HepG2 (cell line): Measurements from ENCODE around the gene MEAF6. TPM values are rescaled to one million over a fixed set of nuclear protein-coding genes. Genes with fewer than 3 reads are reported as not detected.

Experiments
- BHLHE40 ChIP-seq: IDR thresholded peaks from 2 replicates; pipeline ENCODE4 v1.6.1; 2011; ENCODE audit warnings: low read length, improper control_type of control experiment
- CHD2 ChIP-seq: IDR thresholded peaks from 2 replicates; pipeline ENCODE4 v1.6.1; 2011; ENCODE audit warnings: low read depth, low read length, improper control_type of control experiment
- JUNB ChIP-seq: sonication (generic); formaldehyde crosslinking; IDR thresholded peaks from 2 replicates; pipeline ENCODE4 v1.8.0; 2022; ENCODE audit warnings: missing genetic modification reagents, mild to moderate bottlenecking, borderline replicate concordance
- MYC ChIP-seq: sonication (generic); formaldehyde crosslinking; IDR thresholded peaks from 2 replicates; pipeline ENCODE4 v1.9.0; 2021; ENCODE audit warnings: missing genetic modification reagents, borderline replicate concordance
- NR1H2 ChIP-seq: sonication (generic); formaldehyde crosslinking; IDR thresholded peaks from 2 replicates; pipeline ENCODE4 v1.8.1; 2022; ENCODE audit warnings: low read depth, missing genetic modification reagents, borderline replicate concordance
- SETDB1 ChIP-seq: sonication (generic); formaldehyde crosslinking; IDR thresholded peaks from 2 replicates; pipeline ENCODE4 v1.5.1; 2020; ENCODE audit warnings: missing genetic modification reagents, mild to moderate bottlenecking, borderline replicate concordance
- SIN3A ChIP-seq: IDR thresholded peaks from 2 replicates; pipeline ENCODE4 v1.6.1; 2011; ENCODE audit warnings: low read depth, mild to moderate bottlenecking, control low read depth, low read length, borderline replicate concordance
- SMAD9 ChIP-seq: sonication (generic); formaldehyde crosslinking; IDR thresholded peaks from 2 replicates; pipeline ENCODE4 v1.5.1; 2020; ENCODE audit warnings: mild to moderate bottlenecking, missing genetic modification reagents
- TGIF2 ChIP-seq: IDR thresholded peaks from 2 replicates; pipeline ENCODE4 v1.6.1; 2016; ENCODE audit warnings: control low read depth, missing compliant biosample characterization
- ZNF180 ChIP-seq: sonication (generic); formaldehyde crosslinking; IDR thresholded peaks from 2 replicates; pipeline ENCODE4 v1.4.0; 2020; ENCODE audit warnings: low read depth, missing genetic modification reagents, borderline replicate concordance
- ZNF496 ChIP-seq: sonication (generic); formaldehyde crosslinking; IDR thresholded peaks from 2 replicates; pipeline ENCODE4 v1.8.1; 2023; ENCODE audit warnings: mild to moderate bottlenecking, moderate library complexity, missing genetic modification reagents; ENCODE audit not compliant: insufficient replicate concordance
- ZNF550 ChIP-seq: sonication (generic); formaldehyde crosslinking; IDR thresholded peaks from 2 replicates; pipeline ENCODE4 v1.4.0; 2020; ENCODE audit warnings: mild to moderate bottlenecking, missing genetic modification reagents, borderline replicate concordance
- ZNF552 ChIP-seq: sonication (generic); formaldehyde crosslinking; IDR thresholded peaks from 2 replicates; pipeline ENCODE4 v1.9.0; 2022; ENCODE audit warnings: missing genetic modification reagents, mild to moderate bottlenecking, borderline replicate concordance
- ZNF569 ChIP-seq: sonication (generic); formaldehyde crosslinking; IDR thresholded peaks from 2 replicates; pipeline ENCODE4 v1.5.0; 2020; ENCODE audit warnings: mild to moderate bottlenecking, missing genetic modification reagents, moderate library complexity, borderline replicate concordance
- ZNF724P ChIP-seq: sonication (generic); formaldehyde crosslinking; IDR thresholded peaks from 2 replicates; pipeline ENCODE4 v1.8.0; 2022; ENCODE audit warnings: missing genetic modification reagents, borderline replicate concordance
- polyA plus RNA-seq, 8 experiments: library from polyadenylated mRNA; depleted of rRNA in 3 of 8; stranded (reverse) in 7 of 8; unstranded in 1 of 8; fragments of >200 nt; fragmentation: Illumina TruSeq in 4 of 8; extraction: Trizol in 4 of 8; gene quantifications; 2 replicates each; pipeline versions ENCODE4 v1.2.1 to v1.2.3, GENCODE V29; 2011 to 2016; ENCODE audit warnings: low read depth in 4 of 8, missing spikeins in 1 of 8, mixed read lengths in 1 of 8; ENCODE audit not compliant: insufficient read depth in 1 of 8
- total RNA-seq, 5 experiments: library from RNA; depleted of rRNA; stranded (reverse); fragments of >200 nt; fragmentation: Illumina TruSeq; extraction: Trizol; gene quantifications; 2 replicates each; pipeline ENCODE4 v1.2.3, GENCODE V29; 2016; ENCODE audit warnings: low read depth in 1 of 5
- TF ChIP-seq, protein P1 (sequence below): IDR thresholded peaks from 2 replicates; pipeline ENCODE4 v1.6.1; 2016; ENCODE audit warnings: control low read depth
- TF ChIP-seq, protein P2 (sequence below): IDR thresholded peaks from 2 replicates; pipeline ENCODE4 v1.6.1; 2016; ENCODE audit warnings: mild to moderate bottlenecking
- TF ChIP-seq, protein P3 (sequence below): IDR thresholded peaks from 2 replicates; pipeline ENCODE4 v1.6.1; 2016; ENCODE audit warnings: missing compliant biosample characterization, missing genetic modification reagents, borderline replicate concordance
- TF ChIP-seq, protein P4 (sequence below): sonication (generic); formaldehyde crosslinking; IDR thresholded peaks from 2 replicates; pipeline ENCODE4 v1.4.0; 2020; ENCODE audit warnings: missing genetic modification reagents
- TF ChIP-seq, protein P5 (sequence below), 2 experiments: sonication (generic) in 1 of 2; formaldehyde crosslinking in 1 of 2; IDR thresholded peaks; 2 replicates each; pipeline versions ENCODE4 v1.5.1 to v1.6.1; 2011 to 2020; ENCODE audit warnings: borderline replicate concordance in 1 of 2, low read depth in 1 of 2, low read length in 1 of 2, mild to moderate bottlenecking in 1 of 2, missing genetic modification reagents in 1 of 2, moderate library complexity in 1 of 2

Gene MEAF6
- total and polyA plus RNA-seq, 2 of the 13 experiments (the other 11 are each of a cell fraction or from before 2014, with no cell fraction given): 29.5 to 45.6 TPM

DNA sequence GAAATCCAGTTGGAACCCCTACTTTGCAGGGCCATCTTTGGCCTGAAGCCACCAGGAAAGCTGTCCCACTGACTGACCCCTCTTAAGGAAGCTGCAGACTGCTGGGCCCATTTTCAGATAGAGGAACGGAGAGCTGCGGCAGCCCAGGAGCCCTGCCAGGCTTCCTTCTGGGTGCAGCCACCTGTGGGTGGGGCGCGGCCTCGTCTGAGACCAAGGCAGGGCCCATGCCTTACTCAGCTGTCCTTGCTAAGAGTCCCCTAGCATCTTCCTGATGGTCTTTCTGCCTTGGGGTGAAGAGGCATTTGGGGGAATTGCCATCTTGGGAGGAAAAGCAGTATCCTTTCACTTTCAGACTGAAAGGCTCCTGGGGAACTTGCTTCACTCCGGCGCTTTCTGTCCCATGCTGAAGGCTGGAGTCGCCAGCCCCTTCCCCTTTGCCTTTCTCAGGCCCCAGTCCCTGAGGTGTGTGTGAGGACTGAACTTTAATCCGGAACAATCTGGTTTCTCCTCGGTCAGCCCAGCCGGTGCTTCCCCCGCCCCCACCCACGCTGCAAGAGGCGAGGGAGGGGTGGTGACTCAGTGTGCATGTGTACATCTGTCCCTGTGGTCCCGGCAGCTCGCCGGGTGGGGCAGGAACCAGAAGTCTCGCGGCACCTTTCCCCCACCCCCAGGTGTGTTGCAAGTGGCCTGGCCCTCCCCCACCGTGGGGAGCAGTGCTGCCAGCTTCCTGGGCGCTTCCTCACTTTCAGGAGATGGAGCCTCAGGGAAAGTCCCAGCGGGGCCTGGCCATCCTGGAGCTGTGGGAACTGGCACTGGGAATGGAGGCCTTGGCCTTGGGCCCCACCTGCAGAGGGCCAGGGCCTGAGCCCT, 35.1 kb downstream of the MEAF6 start (continued):
- TF ChIP-seq NR1H2 (no peak), SMAD9 (no peak), ZNF496 (no peak), SETDB1 (no peak), CHD2 (peak; percentile 88), JUNB (CRISPR knock-in tag) (peak; percentile 72; the same call in 1 of the 2 replicates), TGIF2 (CRISPR knock-in tag) (peak; percentile 77), BHLHE40 (no peak), ZNF569 (CRISPR knock-in tag) (no peak), MYC (CRISPR knock-in tag) (peak; percentile 93), SIN3A (peak; percentile 74; the same call in 1 of the 2 replicates), ZNF550 (CRISPR knock-in tag) (no peak), ZNF552 (no peak), ZNF724P (peak; percentile 47; the same call in 1 of the 2 replicates), ZNF180 (CRISPR knock-in tag) (no peak)
- TF ChIP-seq, protein P1, sequence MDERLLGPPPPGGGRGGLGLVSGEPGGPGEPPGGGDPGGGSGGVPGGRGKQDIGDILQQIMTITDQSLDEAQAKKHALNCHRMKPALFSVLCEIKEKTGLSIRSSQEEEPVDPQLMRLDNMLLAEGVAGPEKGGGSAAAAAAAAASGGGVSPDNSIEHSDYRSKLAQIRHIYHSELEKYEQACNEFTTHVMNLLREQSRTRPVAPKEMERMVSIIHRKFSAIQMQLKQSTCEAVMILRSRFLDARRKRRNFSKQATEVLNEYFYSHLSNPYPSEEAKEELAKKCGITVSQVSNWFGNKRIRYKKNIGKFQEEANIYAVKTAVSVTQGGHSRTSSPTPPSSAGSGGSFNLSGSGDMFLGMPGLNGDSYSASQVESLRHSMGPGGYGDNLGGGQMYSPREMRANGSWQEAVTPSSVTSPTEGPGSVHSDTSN (CRISPR knock-in tag): no peak
- TF ChIP-seq, protein P2, sequence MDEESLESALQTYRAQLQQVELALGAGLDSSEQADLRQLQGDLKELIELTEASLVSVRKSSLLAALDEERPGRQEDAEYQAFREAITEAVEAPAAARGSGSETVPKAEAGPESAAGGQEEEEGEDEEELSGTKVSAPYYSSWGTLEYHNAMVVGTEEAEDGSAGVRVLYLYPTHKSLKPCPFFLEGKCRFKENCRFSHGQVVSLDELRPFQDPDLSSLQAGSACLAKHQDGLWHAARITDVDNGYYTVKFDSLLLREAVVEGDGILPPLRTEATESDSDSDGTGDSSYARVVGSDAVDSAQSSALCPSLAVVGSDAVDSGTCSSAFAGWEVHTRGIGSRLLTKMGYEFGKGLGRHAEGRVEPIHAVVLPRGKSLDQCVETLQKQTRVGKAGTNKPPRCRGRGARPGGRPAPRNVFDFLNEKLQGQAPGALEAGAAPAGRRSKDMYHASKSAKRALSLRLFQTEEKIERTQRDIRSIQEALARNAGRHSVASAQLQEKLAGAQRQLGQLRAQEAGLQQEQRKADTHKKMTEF: peak; percentile 89; the same call in 1 of the 2 replicates
- TF ChIP-seq, protein P3, sequence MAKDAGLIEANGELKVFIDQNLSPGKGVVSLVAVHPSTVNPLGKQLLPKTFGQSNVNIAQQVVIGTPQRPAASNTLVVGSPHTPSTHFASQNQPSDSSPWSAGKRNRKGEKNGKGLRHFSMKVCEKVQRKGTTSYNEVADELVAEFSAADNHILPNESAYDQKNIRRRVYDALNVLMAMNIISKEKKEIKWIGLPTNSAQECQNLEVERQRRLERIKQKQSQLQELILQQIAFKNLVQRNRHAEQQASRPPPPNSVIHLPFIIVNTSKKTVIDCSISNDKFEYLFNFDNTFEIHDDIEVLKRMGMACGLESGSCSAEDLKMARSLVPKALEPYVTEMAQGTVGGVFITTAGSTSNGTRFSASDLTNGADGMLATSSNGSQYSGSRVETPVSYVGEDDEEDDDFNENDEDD (CRISPR knock-in tag): peak; percentile 63; the same call in 1 of the 2 replicates
- TF ChIP-seq, protein P4, sequence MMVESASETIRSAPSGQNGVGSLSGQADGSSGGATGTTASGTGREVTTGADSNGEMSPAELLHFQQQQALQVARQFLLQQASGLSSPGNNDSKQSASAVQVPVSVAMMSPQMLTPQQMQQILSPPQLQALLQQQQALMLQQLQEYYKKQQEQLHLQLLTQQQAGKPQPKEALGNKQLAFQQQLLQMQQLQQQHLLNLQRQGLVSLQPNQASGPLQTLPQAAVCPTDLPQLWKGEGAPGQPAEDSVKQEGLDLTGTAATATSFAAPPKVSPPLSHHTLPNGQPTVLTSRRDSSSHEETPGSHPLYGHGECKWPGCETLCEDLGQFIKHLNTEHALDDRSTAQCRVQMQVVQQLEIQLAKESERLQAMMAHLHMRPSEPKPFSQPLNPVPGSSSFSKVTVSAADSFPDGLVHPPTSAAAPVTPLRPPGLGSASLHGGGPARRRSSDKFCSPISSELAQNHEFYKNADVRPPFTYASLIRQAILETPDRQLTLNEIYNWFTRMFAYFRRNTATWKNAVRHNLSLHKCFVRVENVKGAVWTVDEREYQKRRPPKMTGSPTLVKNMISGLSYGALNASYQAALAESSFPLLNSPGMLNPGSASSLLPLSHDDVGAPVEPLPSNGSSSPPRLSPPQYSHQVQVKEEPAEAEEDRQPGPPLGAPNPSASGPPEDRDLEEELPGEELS: peak; percentile 92
- TF ChIP-seq, protein P5, sequence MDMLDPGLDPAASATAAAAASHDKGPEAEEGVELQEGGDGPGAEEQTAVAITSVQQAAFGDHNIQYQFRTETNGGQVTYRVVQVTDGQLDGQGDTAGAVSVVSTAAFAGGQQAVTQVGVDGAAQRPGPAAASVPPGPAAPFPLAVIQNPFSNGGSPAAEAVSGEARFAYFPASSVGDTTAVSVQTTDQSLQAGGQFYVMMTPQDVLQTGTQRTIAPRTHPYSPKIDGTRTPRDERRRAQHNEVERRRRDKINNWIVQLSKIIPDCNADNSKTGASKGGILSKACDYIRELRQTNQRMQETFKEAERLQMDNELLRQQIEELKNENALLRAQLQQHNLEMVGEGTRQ (IDR thresholded peaks at IDR 0.05; ENCODE audit: low read depth, low read length): no peak
- TF ChIP-seq, protein P5 (CRISPR knock-in tag; IDR thresholded peaks at IDR 0.05; ENCODE audit: borderline replicate concordance): no peak
